GM19397 (cell line): Measurements from ENCODE around the gene ATE1.

Experiments used
- ATAC-seq: cut with Tn5 transposase; IDR thresholded peaks from one replicate; pipeline ENCODE4 v1.9.1; 2021; ENCODE audit warnings: mild to moderate bottlenecking, moderate library complexity; ENCODE audit not compliant: unreplicated experiment

Gene ATE1

DNA sequence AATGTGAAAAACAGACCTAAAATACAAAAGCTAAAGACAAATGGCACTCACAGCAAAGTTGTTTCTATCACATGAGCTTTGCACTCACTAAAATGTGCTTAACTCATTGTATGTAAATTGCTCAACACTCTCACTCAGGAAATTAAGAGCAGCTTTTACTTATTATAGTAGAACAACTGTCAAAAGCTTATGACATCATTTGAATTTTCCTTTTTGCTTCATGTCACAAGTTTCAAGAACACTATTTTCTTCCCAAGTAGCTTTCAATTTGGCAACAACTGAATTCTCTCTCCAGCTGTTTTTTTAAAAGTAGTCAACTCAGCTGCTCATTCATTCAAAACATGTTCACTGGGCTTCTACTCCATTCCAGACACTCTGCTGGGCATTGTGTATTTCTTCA lies 46.9 kb downstream of the ATE1 start:
- ATAC-seq, result no peak

- ATAC-seq, result no peak
Measured at GRCh38 chr10:121879476-121879875, 48.4 kb downstream of the ATE1 start.

DNA sequence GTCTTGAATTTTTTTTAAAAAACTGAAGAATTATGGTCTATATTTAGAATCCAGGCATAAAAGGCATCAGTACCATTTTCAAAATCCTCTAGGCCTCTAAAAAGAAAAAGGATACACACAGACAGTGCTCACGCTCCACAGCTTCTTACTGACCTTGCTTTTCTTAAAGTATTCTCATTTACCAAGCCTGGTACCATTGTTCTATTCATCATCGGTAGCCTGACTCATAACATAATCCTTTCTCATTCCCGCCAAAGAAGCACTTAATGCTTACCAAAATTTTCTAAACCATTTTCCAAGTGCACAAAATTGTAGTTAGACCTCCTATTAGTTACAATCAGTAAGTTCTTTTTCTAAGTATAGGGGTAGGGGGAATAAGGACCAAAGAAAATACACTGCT lies 54.6 kb downstream of the ATE1 start:
- ATAC-seq, result no peak

DNA sequence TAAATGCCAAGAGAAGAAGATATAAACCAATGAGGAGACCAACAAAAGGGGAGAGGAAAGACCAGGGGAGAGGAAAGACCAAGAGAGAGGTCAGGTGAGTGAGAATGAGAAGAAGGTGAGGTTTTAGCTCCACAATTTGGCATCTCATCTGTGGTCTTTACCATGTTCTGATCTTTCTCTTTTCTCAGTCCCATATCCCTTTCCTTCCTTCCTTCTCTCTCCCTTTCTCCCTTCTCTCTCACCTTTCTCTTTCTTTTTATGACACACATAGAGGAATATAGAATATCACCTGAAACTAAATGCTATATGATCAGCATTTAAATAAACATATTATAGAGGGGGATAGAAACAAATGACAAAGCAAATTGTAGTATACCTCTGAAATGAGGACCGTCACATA lies 57.4 kb downstream of the ATE1 start:
- ATAC-seq, result no peak

DNA sequence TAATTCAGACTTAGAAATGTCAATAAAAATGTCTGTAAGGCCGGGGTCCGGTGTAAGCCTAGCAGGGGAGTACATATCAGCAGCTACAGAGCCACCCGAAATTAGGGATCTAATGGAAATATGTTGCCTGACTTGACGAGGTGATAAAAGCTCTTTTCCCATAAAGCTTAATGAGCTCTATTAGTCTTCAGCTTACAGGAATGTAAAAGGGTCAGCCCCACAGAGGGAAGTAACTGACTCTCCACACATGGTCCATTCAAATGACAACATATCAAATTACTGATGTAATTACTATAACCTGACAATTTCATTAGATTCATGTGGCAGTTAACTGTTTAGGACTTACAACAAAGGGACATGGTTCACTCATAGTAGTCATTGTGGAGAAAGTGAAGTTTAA lies 62.3 kb downstream of the ATE1 start:
- no peak for ATAC-seq

- ATAC-seq, result no peak
Measured at GRCh38 chr10:121864653-121865052, 63.2 kb downstream of the ATE1 start.

GRCh38 chr10:121864168-121864567 lies 63.7 kb downstream of the ATE1 start:
- no peak for ATAC-seq

DNA sequence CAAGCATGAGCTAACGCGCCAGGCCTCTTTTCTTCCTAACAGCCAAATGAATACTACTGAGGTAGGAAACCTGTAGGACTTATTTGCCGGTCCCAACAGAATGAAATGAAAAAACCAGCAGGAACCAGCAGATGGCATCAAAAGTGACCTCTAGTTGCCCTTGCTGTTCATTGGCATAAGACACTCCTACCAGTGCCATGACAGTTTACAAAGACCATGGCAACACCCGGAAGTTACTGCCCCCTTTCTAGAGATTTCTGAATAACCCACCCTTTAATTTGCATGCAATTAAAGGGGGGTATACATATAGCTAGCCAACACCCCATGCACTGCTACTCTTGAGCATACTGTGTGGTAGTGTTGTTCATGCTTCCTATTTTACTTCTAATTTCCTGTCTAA lies 65.2 kb downstream of the ATE1 start:
- ATAC-seq, result no peak

- no peak for ATAC-seq
Measured at GRCh38 chr10:121862042-121862441, 65.8 kb downstream of the ATE1 start.

- no peak for ATAC-seq
Measured at GRCh38 chr10:121860810-121861209, 67.0 kb downstream of the ATE1 start.

DNA sequence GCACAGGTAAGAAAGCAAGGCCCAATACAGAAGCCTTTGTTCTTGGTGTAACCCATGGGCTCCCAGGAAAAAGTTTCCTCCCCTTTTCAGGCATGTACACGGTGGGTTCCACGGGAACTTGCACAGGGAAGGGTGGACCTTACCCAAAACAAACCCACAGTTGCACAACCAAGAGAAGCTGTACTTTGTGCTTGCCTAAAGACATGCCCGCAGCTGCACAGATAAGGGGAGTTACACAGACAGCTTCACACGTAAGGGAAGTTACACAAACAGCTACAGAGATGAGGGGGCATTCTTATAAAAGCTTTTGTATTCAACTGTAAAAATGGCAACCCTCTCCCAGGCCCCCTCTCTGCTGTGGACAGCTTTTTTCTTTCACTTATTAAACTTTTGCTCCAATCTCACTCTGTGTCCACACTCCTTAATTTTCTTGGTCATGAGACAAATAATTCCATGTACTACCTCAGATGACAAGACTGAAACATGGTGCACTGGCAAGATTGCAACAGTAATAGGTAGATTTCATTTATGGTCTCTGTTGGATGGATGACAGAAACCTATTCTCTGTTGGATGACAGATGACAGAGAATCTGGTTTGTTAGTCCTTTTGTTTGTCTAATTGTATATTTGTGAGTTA lies 72.9 kb downstream of the ATE1 start:
- no peak for ATAC-seq

- ATAC-seq, result no peak
Measured at GRCh38 chr10:121853950-121854349, 73.9 kb downstream of the ATE1 start.

DNA sequence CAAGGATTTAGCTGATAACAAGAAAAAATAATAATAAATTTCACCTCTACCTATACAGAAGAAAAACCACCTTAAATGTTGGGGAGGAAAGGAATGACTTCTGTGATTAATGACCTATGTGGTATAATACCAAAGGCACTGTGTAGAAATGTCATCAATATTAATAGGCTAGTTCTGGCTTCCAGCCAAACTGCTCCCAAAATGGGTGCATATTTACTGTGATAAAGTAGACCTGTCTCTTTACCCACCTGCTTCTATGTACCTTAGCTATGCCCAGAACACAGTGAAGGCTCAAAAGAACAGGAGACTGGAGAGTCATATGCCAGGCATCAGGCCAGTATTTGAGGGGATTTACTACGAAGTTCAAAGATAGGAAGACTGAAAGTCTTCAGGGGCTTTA lies 76.0 kb downstream of the ATE1 start:
- no peak for ATAC-seq

DNA sequence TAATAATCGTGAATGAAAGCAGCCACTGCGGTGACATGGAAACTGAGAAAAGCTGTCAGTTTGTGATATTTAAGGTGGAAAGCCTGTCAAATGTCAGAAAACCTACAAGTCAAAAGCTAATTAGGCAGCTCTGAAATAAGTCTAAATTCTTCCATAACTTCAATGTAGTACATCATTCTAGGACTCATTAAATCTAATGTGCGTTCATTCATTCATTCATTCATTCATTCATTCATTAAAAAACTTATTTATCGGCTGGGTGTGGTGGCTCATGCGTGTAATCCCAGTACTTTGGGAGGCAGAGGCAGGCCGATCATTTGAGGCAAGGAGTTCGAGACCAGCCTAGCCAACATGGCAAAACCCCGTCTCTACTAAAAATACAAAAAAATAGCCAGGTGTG lies 79.7 kb downstream of the ATE1 start:
- no peak for ATAC-seq

DNA sequence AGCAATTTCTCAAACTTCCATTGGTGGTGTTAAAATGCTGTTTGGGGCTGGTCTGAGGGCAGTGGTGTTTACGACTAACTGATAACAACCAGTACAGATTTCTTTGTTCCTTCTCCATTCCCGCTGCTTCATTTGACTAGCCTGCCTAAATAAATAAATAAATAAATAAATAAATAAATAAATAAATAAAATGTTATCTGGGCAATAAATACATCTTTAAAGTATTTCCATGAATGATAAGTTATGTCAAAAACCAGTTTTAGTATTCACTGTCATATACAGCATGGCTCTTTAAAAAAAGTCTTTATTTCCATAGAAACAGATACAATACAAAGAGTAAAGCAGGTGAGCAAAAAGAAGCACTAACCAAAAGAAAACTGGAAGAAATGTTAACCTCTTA lies 81.3 kb downstream of the ATE1 start:
- no peak for ATAC-seq

DNA sequence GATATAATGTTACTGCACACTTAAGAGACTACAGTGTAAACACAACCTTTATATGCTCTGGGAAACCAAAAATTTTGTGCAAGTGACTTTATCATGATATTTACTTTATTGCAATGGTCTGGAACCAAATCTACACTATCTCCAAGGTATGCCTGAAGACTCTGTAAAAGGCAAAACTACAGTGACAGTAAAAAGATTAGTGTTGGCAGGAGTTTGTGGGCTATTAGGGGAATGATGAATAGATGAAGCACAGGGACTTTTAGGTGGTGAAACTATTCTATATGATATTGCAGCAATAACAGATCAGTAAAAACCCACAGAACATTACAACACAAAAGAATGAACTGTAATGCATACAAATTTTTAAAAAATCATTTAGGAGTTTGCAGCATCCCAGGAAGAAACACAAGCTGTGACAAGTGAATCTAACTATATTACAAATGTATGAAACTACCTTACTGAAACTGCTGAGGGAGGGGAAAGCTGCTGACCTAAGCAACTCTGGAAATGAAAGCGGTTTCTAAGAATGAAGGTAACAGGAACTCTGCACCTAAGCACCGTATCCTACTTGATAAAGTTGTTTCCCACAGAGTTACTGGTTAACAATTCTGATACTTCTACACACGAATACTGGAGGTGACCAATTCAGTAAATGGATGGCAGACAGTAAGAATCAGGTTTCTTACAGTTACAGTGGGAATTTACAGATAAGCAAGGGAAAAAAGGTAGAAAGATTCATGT lies 82.6 kb downstream of the ATE1 start:
- peak; percentile 67 for ATAC-seq

DNA sequence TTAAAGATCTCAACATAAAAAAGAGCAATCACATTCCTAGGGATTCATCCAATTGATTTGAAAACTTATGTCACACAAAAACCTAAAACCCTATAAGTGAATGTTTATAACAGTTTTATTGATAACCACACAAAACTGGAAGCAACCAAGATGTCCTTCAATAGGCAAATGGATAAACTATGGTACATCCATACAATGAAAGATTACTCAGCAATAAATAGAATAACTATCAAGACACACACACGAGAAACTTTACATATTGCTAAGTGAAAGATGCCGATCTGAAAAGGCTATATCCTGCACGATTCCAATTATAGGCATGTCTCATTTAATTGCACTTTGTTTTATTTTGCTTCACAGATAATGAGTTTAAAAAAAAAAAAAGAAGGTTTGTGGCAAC lies 83.3 kb downstream of the ATE1 start:
- ATAC-seq, result no peak

DNA sequence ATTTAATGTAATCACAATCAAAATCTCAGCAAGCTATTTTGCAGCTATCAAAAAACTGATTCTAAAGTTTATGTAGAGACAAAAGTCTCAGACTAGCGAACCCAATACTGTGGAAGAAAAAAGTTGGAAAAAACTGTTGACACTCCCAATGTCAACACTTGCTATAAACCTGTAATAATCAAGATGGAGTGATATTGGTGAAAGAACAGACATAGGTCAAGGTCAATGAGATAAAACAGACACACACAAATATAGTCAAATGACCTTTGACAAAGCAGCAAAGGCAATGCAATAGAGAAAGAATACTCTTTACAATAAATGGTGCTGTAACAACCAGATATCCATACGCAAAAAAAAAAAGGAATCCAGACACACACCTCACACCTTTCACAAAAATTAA lies 84.5 kb downstream of the ATE1 start:
- no peak for ATAC-seq

DNA sequence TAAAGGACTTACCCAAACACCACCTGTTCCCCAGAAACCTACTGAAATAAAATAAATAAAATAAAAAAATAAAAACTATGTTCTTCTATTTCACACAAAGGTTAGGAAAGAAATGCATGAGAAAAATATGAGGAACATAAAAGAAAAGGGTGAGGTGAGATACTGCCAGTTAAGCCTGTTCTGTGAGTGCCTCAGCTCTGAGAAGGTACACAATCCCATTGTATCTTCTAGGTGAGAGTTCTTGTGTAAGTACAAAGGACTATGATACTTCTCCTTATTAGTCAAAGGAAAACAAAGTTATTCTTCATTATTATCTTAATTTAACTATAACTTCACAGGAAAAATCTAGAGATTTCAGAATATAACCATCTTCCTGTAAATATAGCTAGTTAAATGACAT lies 86.0 kb downstream of the ATE1 start:
- no peak for ATAC-seq

GRCh38 chr10:121838931-121839330 lies 88.9 kb downstream of the ATE1 start:
- ATAC-seq, result no peak

GRCh38 chr10:121838149-121838548 lies 89.7 kb downstream of the ATE1 start:
- ATAC-seq, result no peak

GRCh38 chr10:121836171-121836570 lies 91.7 kb downstream of the ATE1 start:
- no peak for ATAC-seq

DNA sequence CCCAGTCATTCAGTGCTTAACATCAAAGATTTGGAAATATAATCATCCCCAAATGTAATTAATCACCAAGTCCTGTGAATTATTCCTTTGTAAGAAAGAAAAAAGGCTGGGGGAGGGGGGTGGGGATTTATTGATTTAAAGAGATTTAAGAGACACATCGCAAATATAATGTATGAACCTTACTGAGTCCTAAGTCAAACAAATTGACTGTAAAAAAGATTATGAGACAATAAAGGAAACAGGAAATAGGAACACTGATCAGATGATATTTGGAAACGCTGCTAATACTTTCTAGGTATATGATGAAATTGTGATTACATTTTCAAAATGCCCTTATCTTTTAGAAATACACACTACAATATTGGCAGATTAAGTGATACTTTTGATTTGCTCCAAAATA lies 92.5 kb downstream of the ATE1 start:
- no peak for ATAC-seq
